ENCODE results near the gene GLRA3. TPM values are rescaled to one million over a fixed set of nuclear protein-coding genes. Genes with fewer than 3 reads are reported as not detected.

GLRA3 gene
- polyA plus RNA-seq, 1 donor from 2014 or later, result 0.76 TPM

GRCh38 chr4:174714393-174715211 lies 114.4 kb downstream of the GLRA3 start:
- Histone ChIP-seq H3K9ac (ENCODE audit: low read length) (no peak overlapping the region), H3F3A (ENCODE audit: insufficient read depth, low read length, poor library complexity, severe bottlenecking) (no peaks in the 10 kb centered on the region), H4K20me1 (ENCODE audit: insufficient read depth) (no peaks in the 10 kb centered on the region), H3K4me3 (ENCODE audit: low read length) (no peak overlapping the region), H3K27me3 (ENCODE audit: insufficient read depth, low read depth, low read length) (no peaks in the 10 kb centered on the region), H3K27ac (ENCODE audit: low read length) (no peak overlapping the region), H2AFZ (ENCODE audit: low read depth, low read length) (no peak overlapping the region), H3K9me2 (ENCODE audit: insufficient read depth, low read length) (no peaks in the 10 kb centered on the region), H3K36me3 (ENCODE audit: insufficient read depth, low read length) (no peaks in the 10 kb centered on the region), H3K9me3 (ENCODE audit: low read length) (no peaks in the 10 kb centered on the region), H3K4me2 (ENCODE audit: low read length) (no peak overlapping the region), H3K79me2 (replicated peaks; ENCODE audit: insufficient read depth, low read length) (no peaks in the 10 kb centered on the region)
- TF ChIP-seq CTCF (IDR thresholded peaks at IDR 0.05; ENCODE audit: poor library complexity, severe bottlenecking), result peak; percentile 24
- TF ChIP-seq EZH2 (IDR thresholded peaks at IDR 0.05; ENCODE audit: borderline replicate concordance, insufficient read depth, low read length, poor library complexity, severe bottlenecking), result no peak
- no peak for TF ChIP-seq MXI1 (conservative IDR thresholded peaks at IDR 0.05; ENCODE audit: poor library complexity, severe bottlenecking)
- TF ChIP-seq SMC3 (conservative IDR thresholded peaks at IDR 0.05; ENCODE audit: poor library complexity), result no peak
- TF ChIP-seq REST (IDR thresholded peaks at IDR 0.05; ENCODE audit: borderline replicate concordance), result no peak

GRCh38 chr4:174713821-174714220 lies 115.2 kb downstream of the GLRA3 start:
- Histone ChIP-seq H3F3A (ENCODE audit: insufficient read depth, low read length, poor library complexity, severe bottlenecking) (no peaks in the 10 kb centered on the region), H2AFZ (ENCODE audit: low read depth, low read length) (no peak overlapping the region), H3K27me3 (ENCODE audit: insufficient read depth, low read depth, low read length) (no peaks in the 10 kb centered on the region), H4K20me1 (ENCODE audit: insufficient read depth) (no peaks in the 10 kb centered on the region), H3K9me2 (ENCODE audit: insufficient read depth, low read length) (no peaks in the 10 kb centered on the region), H3K9ac (ENCODE audit: low read length) (no peak overlapping the region), H3K27ac (ENCODE audit: low read length) (no peak overlapping the region), H3K79me2 (replicated peaks; ENCODE audit: insufficient read depth, low read length) (no peaks in the 10 kb centered on the region), H3K4me2 (ENCODE audit: low read length) (no peak overlapping the region), H3K36me3 (ENCODE audit: insufficient read depth, low read length) (no peaks in the 10 kb centered on the region), H3K9me3 (ENCODE audit: low read length) (no peaks in the 10 kb centered on the region), H3K4me3 (ENCODE audit: low read length) (no peak overlapping the region)
- TF ChIP-seq RAD21 (conservative IDR thresholded peaks at IDR 0.05) (no peak), MXI1 (conservative IDR thresholded peaks at IDR 0.05; ENCODE audit: poor library complexity, severe bottlenecking) (no peak), TAF1 (IDR thresholded peaks at IDR 0.05; ENCODE audit: low read depth) (no peak), CTCF (IDR thresholded peaks at IDR 0.05; ENCODE audit: poor library complexity, severe bottlenecking) (no peak), EP300 (conservative IDR thresholded peaks at IDR 0.05; ENCODE audit: poor library complexity, severe bottlenecking) (no peak), POLR2AphosphoS5 (IDR thresholded peaks at IDR 0.05) (no peak), EZH2 (IDR thresholded peaks at IDR 0.05; ENCODE audit: borderline replicate concordance, insufficient read depth, low read length, poor library complexity, severe bottlenecking) (no peak), SMC3 (conservative IDR thresholded peaks at IDR 0.05; ENCODE audit: poor library complexity) (no peak), REST (IDR thresholded peaks at IDR 0.05; ENCODE audit: borderline replicate concordance) (no peak)
